Measurements from ENCODE around the gene UFSP1. TPM values are rescaled to one million over a fixed set of nuclear protein-coding genes. Genes with fewer than 3 reads are reported as not detected.

The UFSP1 gene
- total and polyA plus RNA-seq, 8 donors: 0.87 to 4.4 (median 1.7) TPM

DNA sequence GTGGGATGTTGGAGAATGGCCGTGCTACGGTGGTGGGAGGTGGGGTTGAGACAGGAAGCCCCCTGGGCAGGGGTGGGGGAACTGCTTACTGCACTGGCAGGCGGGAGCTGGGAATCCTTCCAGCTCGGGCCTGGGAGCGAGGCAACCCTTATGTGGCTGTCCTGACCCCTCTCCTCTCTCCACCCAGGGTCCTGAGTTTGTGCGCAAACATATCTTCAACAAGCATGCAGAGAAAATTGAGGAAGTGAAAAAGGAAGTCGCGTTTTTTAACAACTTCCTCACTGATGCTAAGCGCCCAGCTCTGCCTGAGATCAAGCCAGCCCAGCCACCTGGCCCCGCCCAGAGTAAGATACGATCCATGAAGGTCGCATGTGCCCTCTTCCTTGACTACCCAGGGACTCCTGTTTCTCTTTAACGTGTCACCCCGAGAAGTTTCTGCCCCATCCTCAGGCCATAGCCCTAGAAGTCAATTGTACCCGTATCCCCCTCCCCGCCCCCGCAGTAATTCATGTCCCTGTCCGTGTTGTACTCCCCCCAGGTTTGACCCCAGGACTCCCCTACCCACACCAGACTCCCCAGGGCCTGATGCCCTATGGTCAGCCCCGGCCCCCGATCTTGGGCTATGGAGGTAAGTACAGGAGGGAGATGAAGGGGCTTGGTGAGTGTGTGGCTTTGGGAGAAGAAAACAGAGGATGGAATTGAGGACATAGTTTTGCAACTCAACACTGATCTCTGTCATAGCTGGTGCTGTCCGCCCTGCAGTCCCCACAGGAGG, 1.8 kb downstream of the UFSP1 start:
- intact Hi-C loops (cut with DNase I): no loop called here
- peaks cover 4 to 61% of the 10 kb centered on the region in 2 donors for H3K36me3 ChIP-seq
- H3K4me1 ChIP-seq: peaks cover 25 to 42% of the 10 kb centered on the region in 2 donors
- peak overlapping the region; percentile 8 to 71 for H3K27ac ChIP-seq
- H3K9me3 ChIP-seq: no peaks in the 10 kb centered on the region
- H3K4me3 ChIP-seq: peak overlapping the region in 1 of 2 donors; percentile 90
- ATAC-seq (no peak), DNase-seq (peak in 1 of 4 donors; percentile 87)
- TF ChIP-seq, protein P1, sequence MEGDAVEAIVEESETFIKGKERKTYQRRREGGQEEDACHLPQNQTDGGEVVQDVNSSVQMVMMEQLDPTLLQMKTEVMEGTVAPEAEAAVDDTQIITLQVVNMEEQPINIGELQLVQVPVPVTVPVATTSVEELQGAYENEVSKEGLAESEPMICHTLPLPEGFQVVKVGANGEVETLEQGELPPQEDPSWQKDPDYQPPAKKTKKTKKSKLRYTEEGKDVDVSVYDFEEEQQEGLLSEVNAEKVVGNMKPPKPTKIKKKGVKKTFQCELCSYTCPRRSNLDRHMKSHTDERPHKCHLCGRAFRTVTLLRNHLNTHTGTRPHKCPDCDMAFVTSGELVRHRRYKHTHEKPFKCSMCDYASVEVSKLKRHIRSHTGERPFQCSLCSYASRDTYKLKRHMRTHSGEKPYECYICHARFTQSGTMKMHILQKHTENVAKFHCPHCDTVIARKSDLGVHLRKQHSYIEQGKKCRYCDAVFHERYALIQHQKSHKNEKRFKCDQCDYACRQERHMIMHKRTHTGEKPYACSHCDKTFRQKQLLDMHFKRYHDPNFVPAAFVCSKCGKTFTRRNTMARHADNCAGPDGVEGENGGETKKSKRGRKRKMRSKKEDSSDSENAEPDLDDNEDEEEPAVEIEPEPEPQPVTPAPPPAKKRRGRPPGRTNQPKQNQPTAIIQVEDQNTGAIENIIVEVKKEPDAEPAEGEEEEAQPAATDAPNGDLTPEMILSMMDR (IDR thresholded peaks at IDR 0.05): no peak
- peaks cover 0 to 27% of the 10 kb centered on the region in 2 donors for H3K27me3 ChIP-seq

DNA sequence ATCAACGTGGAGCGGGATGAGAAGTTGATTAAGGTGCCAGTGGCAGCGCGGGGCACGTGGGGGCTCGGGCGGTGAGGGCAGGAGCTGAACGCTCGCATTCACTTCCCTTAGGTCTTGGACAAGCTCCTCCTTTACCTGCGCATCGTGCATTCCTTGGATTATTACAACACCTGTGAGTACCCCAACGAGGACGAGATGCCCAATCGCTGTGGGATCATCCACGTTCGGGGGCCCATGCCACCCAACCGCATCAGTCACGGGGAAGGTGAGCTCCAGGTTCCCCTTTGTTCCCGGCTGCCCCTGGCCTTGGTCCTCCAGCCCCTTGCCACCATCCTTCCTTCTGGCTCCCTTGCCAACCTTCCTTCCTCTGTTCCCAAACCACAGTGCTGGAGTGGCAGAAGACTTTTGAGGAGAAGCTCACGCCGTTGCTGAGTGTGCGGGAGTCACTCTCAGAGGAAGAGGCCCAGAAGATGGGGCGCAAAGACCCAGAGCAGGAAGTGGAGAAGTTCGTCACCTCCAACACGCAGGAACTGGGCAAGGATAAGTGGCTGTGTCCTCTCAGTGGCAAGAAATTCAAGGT, 2.5 kb downstream of the UFSP1 start:
- DNase-seq (no peak), ATAC-seq (no peak)
- TF ChIP-seq, protein P1 (IDR thresholded peaks at IDR 0.05): no peak
- Histone ChIP-seq H3K9me3 (no peaks in the 10 kb centered on the region), H3K4me3 (no peak overlapping the region), H3K27me3 (peaks cover 0 to 21% of the 10 kb centered on the region in 2 donors), H3K27ac (peak overlapping the region; percentile 8 to 71), H3K4me1 (peaks cover 25 to 42% of the 10 kb centered on the region in 2 donors), H3K36me3 (peaks cover 4 to 67% of the 10 kb centered on the region in 2 donors)
- intact Hi-C loops (cut with DNase I): no loop called here

DNA sequence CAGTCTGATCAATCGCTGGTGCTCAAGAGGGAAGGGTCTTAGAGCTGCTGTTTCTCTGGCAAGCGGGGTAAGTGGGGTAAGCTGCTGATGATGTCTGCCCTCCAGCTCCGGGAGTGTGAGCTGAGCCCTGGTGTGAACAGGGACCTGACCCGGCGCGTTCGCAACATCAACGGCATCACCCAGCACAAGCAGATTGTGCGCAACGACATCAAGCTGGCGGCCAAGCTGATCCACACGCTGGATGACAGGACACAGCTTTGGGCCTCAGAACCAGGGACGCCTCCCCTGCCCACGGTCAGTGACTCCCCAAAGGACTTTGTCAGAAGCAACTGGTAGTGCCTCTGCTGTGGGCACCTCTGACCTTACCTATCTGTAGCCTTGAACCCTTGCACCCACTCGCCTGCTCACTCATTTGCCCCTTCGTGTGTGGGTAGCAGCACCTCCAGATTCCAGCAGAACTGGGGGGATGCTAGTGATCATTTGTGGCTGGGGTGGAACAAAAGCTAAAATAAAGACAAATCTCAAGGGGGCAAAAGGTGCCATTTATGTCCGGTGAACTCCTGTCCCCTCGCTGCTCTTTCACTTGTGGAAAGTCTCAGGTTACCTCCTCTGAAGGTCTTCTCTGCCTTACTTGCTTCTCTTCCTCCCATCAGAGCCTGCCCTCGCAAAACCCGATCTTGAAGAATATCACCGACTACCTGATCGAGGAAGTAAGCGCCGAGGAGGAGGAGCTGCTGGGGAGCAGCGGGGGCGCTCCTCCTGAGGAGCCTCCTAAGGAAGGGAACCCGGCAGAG, 3.2 kb downstream of the UFSP1 start:
- Histone ChIP-seq H3K27ac (peak overlapping the region in 1 of 2 donors; percentile 71), H3K27me3 (peaks cover 0 to 14% of the 10 kb centered on the region in 2 donors), H3K36me3 (peaks cover 4 to 74% of the 10 kb centered on the region in 2 donors), H3K4me1 (peaks cover 25 to 41% of the 10 kb centered on the region in 2 donors), H3K4me3 (no peak overlapping the region), H3K9me3 (no peaks in the 10 kb centered on the region)
- TF ChIP-seq, protein P1 (IDR thresholded peaks at IDR 0.05): no peak
- no peak for ATAC-seq
- no peak for DNase-seq
- intact Hi-C loops (cut with DNase I): no loop called here

DNA sequence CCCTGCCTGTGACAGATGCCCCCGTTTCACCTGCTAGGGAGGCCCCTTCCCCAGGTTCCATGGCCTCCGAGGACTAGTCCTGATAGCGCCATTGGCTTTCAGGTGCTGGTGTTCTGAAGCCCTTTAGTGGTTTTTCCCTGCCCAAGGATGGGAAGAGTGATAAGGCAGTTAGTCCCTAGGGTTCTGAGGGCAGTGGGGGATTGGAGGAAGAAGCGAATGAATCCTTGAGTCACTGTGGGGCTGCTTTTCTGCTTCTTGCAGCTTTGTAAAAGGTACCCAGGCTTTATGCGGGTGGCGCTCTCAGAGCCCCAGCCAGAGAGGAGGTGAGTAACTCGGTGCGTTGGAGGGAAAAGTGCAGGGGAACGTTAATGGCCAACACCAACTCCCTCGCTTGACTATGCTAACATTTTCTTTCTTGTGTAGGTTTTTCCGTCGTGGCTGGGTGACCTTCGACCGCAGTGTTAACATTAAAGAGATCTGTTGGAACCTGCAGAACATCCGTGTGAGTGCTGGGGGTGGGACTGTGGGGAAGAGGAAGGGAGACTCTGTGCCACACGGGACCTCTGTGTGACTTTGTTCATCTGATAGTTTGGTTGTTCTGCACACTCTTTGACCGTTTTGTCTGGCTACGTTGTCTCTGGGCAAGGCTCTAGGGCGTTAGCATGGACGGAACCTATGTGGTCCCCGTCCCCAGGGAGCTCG, 3.9 kb downstream of the UFSP1 start:
- Histone ChIP-seq H3K27ac (no peak overlapping the region), H3K4me1 (peaks cover 21 to 34% of the 10 kb centered on the region in 2 donors), H3K36me3 (peaks cover 4 to 82% of the 10 kb centered on the region in 2 donors), H3K9me3 (no peaks in the 10 kb centered on the region), H3K4me3 (no peak overlapping the region), H3K27me3 (peaks cover 0 to 6% of the 10 kb centered on the region in 2 donors)
- intact Hi-C loops (cut with DNase I): no loop called here
- TF ChIP-seq, protein P1 (IDR thresholded peaks at IDR 0.05): no peak
- ATAC-seq: no peak
- DNase-seq: no peak
